IPS-20b (cell line): ENCODE results near the gene TSHZ1.

Experiments used
- H3K27ac ChIP-seq: one replicate; pipeline ENCODE4 v1.5.1; 2013; ENCODE audit warnings: low read length
- H3K27me3 ChIP-seq: 2 replicates; pipeline ENCODE4 v1.6.1; 2013; ENCODE audit warnings: mild to moderate bottlenecking, low read length, inconsistent platforms; ENCODE audit not compliant: insufficient read depth
- H3K36me3 ChIP-seq: 2 replicates; pipeline ENCODE4 v1.6.1; 2013; ENCODE audit warnings: low read depth, mild to moderate bottlenecking, inconsistent platforms, low read length, moderate library complexity; ENCODE audit not compliant: insufficient read depth
- H3K4me1 ChIP-seq: 2 replicates; pipeline ENCODE4 v1.6.1; 2013; ENCODE audit warnings: mild to moderate bottlenecking, control low read depth, inconsistent platforms, low read length, moderate library complexity; ENCODE audit not compliant: insufficient read depth
- H3K4me3 ChIP-seq: 2 replicates; pipeline ENCODE4 v1.5.1; 2013; ENCODE audit warnings: mild to moderate bottlenecking, low read length, inconsistent platforms
- H3K9ac ChIP-seq: 2 replicates; pipeline ENCODE4 v1.6.1; 2013; ENCODE audit warnings: low read depth, mild to moderate bottlenecking, inconsistent platforms, low read length, moderate library complexity
- H3K9me3 ChIP-seq: 2 replicates; pipeline ENCODE4 v1.6.1; 2013; ENCODE audit warnings: mild to moderate bottlenecking, low read depth, low read length, inconsistent platforms; ENCODE audit not compliant: insufficient read depth

The TSHZ1 gene

DNA sequence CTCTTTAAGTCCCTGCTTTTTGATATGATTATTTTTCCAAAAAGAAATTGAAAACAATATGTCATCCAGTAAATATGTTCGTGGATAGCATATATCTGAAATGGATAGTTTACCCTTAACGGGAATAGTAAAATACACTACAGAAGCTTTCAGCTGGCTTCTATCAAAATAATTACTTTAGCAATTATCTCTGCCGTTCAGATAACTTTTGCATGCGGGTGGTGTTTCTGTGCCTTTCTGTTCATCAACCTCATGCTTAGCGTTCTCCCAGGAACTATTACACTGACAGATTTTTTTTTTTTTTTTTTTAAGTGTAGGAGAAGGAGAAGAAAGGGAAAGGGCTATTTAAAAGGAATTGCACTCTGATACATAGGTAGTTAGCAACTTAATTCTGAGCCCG is 53.6 kb downstream of the TSHZ1 start:
- Histone ChIP-seq H3K9ac (no peak overlapping the region), H3K27me3 (no peaks in the 10 kb centered on the region), H3K9me3 (no peaks in the 10 kb centered on the region), H3K4me3 (no peak overlapping the region), H3K27ac (no peak overlapping the region), H3K4me1 (0 out of 2 replicates have a peak, but pooled peaks cover 2% of the 10 kb centered on the region), H3K36me3 (no peaks in the 10 kb centered on the region)

DNA sequence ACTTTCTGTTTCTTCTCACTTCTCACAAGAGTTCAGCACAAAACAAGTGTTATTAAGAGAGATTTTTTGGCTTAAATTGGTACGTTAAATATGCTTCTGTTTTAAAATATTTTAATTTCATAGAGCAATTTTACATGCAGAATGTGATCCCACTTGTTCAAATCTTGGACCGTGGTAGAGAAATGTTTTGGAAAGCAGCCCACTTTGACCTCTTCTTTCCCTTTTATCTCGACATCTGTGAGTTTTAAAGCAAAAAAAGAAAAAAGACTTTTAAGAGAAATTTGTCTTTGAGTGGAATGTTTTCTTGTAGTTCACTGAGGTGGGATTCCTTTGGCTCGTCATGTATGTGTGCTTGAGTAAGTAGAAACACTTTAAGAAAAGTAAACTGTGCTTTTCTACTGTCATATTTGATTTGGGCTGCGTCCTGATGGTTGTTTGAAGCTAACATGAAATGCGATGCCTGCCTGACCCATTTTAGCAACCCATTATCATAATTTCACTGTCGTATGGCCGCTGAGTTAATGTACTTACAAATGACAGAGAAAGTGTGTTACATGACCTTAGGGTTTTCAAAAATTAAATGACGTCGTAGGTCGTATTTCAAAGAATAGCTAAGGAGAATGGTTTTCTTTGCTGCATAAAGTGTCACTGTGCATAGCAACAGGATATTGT is 54.5 kb downstream of the TSHZ1 start:
- Histone ChIP-seq H3K36me3 (no peaks in the 10 kb centered on the region), H3K27me3 (no peaks in the 10 kb centered on the region), H3K4me3 (no peak overlapping the region), H3K9ac (no peak overlapping the region), H3K9me3 (no peaks in the 10 kb centered on the region), H3K27ac (no peak overlapping the region), H3K4me1 (0 out of 2 replicates have a peak, but pooled peaks cover 2% of the 10 kb centered on the region)

DNA sequence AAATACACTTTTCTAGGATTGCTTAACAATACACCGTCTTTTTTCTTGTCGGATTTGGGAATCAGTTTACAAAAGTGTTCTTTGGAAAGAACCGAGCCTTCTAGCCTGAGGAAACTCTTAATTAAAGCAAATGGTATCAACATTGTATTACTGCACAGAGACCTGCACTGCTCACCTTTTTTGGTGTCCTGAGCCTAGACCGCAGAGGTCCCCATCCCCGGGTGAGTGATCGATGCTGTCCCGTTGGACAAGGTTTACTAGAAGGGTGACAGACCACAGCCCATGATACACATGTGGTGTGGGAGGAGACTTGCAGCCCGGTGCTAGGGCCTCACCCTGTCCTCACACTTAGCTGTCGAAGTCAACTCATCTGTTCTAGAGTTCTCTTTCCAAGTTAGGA is 55.3 kb downstream of the TSHZ1 start:
- no peak overlapping the region for H3K9ac ChIP-seq
- no peak overlapping the region for H3K4me3 ChIP-seq
- 0 out of 2 replicates have a peak, but pooled peaks cover 2% of the 10 kb centered on the region for H3K4me1 ChIP-seq
- H3K9me3 ChIP-seq: no peaks in the 10 kb centered on the region
- no peak overlapping the region for H3K27ac ChIP-seq
- no peaks in the 10 kb centered on the region for H3K36me3 ChIP-seq
- no peaks in the 10 kb centered on the region for H3K27me3 ChIP-seq

GRCh38 chr18:75267643-75268363 is 57.2 kb downstream of the TSHZ1 start:
- Histone ChIP-seq H3K27me3 (no peaks in the 10 kb centered on the region), H3K9ac (no peak overlapping the region), H3K4me1 (peaks cover 2% of the 10 kb centered on the region; the same call in 1 of the 2 replicates), H3K27ac (no peak overlapping the region), H3K4me3 (no peak overlapping the region), H3K36me3 (no peaks in the 10 kb centered on the region), H3K9me3 (no peaks in the 10 kb centered on the region)

- Histone ChIP-seq H3K9ac (no peak overlapping the region), H3K27me3 (no peaks in the 10 kb centered on the region), H3K27ac (no peak overlapping the region), H3K4me3 (no peak overlapping the region), H3K4me1 (peaks cover 2% of the 10 kb centered on the region; the same call in 1 of the 2 replicates), H3K9me3 (no peaks in the 10 kb centered on the region), H3K36me3 (no peaks in the 10 kb centered on the region)
These were observed 57.7 kb downstream of the TSHZ1 start for GRCh38 chr18:75268364-75268646.

- no peaks in the 10 kb centered on the region for H3K36me3 ChIP-seq
- H3K9ac ChIP-seq: no peak overlapping the region
- no peak overlapping the region for H3K27ac ChIP-seq
- no peaks in the 10 kb centered on the region for H3K27me3 ChIP-seq
- H3K9me3 ChIP-seq: no peaks in the 10 kb centered on the region
- no peak overlapping the region for H3K4me3 ChIP-seq
- H3K4me1 ChIP-seq: peaks cover 2% of the 10 kb centered on the region; the same call in 1 of the 2 replicates
These were observed 58.6 kb downstream of the TSHZ1 start for GRCh38 chr18:75269124-75269680.

- Histone ChIP-seq H3K9ac (no peak overlapping the region), H3K27ac (no peak overlapping the region), H3K4me3 (no peak overlapping the region), H3K36me3 (no peaks in the 10 kb centered on the region), H3K27me3 (no peaks in the 10 kb centered on the region), H3K9me3 (no peaks in the 10 kb centered on the region), H3K4me1 (peaks cover 2% of the 10 kb centered on the region; the same call in 1 of the 2 replicates)
These were observed 59.1 kb downstream of the TSHZ1 start for GRCh38 chr18:75269696-75270095.

DNA sequence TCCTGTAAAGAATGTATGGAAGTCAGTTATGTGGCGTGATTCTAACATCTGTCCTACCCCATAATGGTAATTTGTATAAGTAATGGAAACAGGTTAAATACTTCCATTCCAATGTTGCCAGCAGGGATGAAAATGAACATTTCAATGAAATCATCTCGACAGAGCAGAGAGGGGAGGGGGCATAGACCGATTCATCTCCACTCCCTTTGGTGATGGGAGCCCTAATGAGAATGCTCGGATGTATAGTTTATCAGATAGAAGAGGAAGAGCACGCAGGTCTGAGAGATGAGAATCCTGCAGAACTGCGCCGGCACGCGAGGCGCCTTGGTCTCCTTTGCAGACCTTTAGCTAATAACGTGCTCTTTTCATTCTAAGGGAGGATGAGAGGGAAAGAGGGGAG is 61.4 kb downstream of the TSHZ1 start:
- Histone ChIP-seq H3K27ac (no peak overlapping the region), H3K9me3 (no peaks in the 10 kb centered on the region), H3K27me3 (no peaks in the 10 kb centered on the region), H3K4me1 (peaks cover 4% of the 10 kb centered on the region; the same call in 1 of the 2 replicates), H3K36me3 (no peaks in the 10 kb centered on the region), H3K4me3 (no peak overlapping the region), H3K9ac (no peak overlapping the region)

- peaks cover 2% of the 10 kb centered on the region; the same call in 1 of the 2 replicates for H3K4me1 ChIP-seq
- H3K36me3 ChIP-seq: no peaks in the 10 kb centered on the region
- H3K9ac ChIP-seq: no peak overlapping the region
- H3K9me3 ChIP-seq: no peaks in the 10 kb centered on the region
- no peak overlapping the region for H3K4me3 ChIP-seq
- no peaks in the 10 kb centered on the region for H3K27me3 ChIP-seq
- H3K27ac ChIP-seq: no peak overlapping the region
These were observed 63.2 kb downstream of the TSHZ1 start for GRCh38 chr18:75273817-75274216.

DNA sequence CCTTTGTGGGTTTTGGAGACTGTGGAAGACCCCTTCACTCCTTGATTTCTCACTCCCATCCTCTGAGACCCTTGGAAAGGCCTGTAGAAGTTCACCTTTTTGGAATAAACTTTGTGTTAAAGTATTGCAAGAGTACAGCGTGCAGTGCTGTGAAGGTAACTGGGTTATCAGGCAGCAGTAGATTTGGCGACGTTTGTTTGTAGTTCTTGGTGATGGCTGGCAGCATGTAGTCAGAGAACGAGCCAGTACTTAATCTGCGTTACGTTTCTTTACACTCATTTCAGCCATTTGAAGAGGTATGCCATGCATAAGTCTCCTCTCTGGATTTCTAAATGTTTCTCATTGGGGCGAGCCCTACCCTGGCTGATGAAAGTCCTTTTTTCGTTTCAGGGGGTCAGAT is 64.6 kb downstream of the TSHZ1 start:
- Histone ChIP-seq H3K36me3 (no peaks in the 10 kb centered on the region), H3K27me3 (no peaks in the 10 kb centered on the region), H3K9me3 (no peaks in the 10 kb centered on the region), H3K4me1 (peaks cover 2% of the 10 kb centered on the region; the same call in 1 of the 2 replicates), H3K4me3 (no peak overlapping the region), H3K9ac (no peak overlapping the region), H3K27ac (no peak overlapping the region)

DNA sequence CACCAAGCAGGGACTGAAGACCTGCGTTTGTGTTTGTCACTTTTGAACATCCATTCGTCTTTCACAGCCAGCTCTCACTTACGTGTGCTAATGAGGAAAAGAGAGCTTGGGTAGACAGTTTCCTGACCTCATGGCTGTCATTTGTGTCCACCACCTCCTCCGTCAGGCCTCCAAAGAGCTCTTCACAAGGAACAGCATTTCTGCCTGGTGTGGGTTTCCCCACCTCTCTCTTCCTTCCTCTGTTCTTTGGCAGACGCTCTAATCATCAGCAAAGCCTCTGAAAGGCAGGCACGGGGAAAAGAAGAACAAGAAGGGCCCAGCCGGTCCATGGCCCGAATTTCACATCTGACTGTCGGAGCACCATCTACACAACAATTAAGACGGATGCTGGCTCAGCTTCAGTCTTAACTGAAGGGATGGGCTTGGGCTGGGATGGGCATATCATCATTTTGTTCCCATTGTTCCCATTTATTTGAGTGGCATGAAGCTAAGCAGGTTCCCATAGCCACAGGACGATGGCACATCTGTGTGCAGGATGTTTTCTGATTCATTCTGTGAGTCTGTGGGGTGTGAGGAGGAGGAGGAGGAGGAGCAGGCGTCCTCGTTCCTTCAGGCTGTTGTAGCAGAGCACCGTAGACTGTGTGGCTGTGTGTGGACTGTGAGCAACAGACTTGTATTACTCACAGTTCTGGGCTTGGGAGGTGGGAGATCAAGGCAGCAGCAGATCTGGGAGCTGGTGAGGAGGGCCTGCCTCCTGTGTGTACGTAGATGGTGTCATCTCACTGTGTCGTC is 66.4 kb downstream of the TSHZ1 start:
- Histone ChIP-seq H3K4me1 (peaks cover 2% of the 10 kb centered on the region; the same call in 1 of the 2 replicates), H3K27me3 (no peaks in the 10 kb centered on the region), H3K9ac (no peak overlapping the region), H3K9me3 (no peaks in the 10 kb centered on the region), H3K4me3 (no peak overlapping the region), H3K36me3 (no peaks in the 10 kb centered on the region), H3K27ac (no peak overlapping the region)
